Spleen (tissue), 7 donors: ENCODE results near the gene CPNE8.

Source experiments
- POLR2A ChIP-seq, 3 donors: fragments of 450-650 bp; IDR thresholded peaks; one replicate each; pipeline ENCODE4 v1.5.1; 2017; ENCODE audit warnings: antibody characterized with exemption in 3 of 3, mild to moderate bottlenecking in 1 of 3
- POLR2AphosphoS5 ChIP-seq, 3 donors: sonication (generic); formaldehyde crosslinking; IDR thresholded peaks; one replicate each; pipeline ENCODE4 v1.5.1; 2017; ENCODE audit warnings: antibody characterized with exemption in 3 of 3
- TF ChIP-seq, protein P1 (sequence below), 11 experiments: fragments of 200-600 bp in 7 of 11; fragments of 450-650 bp in 4 of 11; sonication (generic) in 4 of 11; IDR thresholded peaks in 8 of 11; conservative IDR thresholded peaks in 3 of 11; 1 replicate in 7 of 11; 2 replicates in 4 of 11; pipeline versions ENCODE4 v1.4.0 to v1.8.0; 2016 to 2021; ENCODE audit warnings: antibody characterized with exemption in 11 of 11, inconsistent platforms in 4 of 11, mild to moderate bottlenecking in 1 of 11
- donor health status: DM: no; HTN: no; CAD: no; lungs with moderate emphysema.
- donor health status: DM: no; HTN: no; CAD: no.
- donor health status: DM: no; HTN: no; CAD: no.

DNA sequence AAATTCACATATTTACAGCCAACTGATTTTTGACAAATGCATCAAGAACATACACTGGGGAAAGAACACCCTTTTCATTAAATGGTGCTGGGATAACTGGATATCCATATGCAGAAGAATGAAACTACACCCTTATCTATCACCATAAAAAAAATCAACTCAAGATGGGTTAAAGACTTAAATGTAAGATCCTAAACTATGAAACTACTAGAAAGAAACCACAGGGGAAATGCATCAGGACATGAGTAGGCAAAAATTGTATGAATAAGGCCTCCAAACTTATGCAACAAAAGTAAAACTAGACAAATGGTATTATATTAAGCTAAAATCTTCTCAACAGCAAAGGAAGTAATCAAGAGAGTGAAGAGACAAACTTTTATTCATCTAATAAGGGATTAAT lies 242.6 kb downstream of the CPNE8 start:
- TF ChIP-seq, protein P1, sequence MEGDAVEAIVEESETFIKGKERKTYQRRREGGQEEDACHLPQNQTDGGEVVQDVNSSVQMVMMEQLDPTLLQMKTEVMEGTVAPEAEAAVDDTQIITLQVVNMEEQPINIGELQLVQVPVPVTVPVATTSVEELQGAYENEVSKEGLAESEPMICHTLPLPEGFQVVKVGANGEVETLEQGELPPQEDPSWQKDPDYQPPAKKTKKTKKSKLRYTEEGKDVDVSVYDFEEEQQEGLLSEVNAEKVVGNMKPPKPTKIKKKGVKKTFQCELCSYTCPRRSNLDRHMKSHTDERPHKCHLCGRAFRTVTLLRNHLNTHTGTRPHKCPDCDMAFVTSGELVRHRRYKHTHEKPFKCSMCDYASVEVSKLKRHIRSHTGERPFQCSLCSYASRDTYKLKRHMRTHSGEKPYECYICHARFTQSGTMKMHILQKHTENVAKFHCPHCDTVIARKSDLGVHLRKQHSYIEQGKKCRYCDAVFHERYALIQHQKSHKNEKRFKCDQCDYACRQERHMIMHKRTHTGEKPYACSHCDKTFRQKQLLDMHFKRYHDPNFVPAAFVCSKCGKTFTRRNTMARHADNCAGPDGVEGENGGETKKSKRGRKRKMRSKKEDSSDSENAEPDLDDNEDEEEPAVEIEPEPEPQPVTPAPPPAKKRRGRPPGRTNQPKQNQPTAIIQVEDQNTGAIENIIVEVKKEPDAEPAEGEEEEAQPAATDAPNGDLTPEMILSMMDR (IDR thresholded peaks at IDR 0.05 in 8 of 11, conservative IDR thresholded peaks at IDR 0.05 in 3 of 11): no peak
- TF ChIP-seq POLR2AphosphoS5 (IDR thresholded peaks at IDR 0.05): no peak
- TF ChIP-seq POLR2A (IDR thresholded peaks at IDR 0.05): no peak
